Spleen (tissue), 11 donors: ENCODE measurements around the gene EPHA6. TPM values are rescaled to one million over a fixed set of nuclear protein-coding genes. Genes with fewer than 3 reads are reported as not detected.

Experiments used
- DNase-seq: peaks from one replicate; pipeline ENCODE4 v3.0.0-alpha.2; 2020
- H3K27ac ChIP-seq, 8 donors: fragments of 200-600 bp; sonication (generic) in 7 of 8; 1 replicate in 4 of 8; 2 replicates in 4 of 8; pipeline versions ENCODE4 v1.5.0 to v1.8.0; 2016 to 2021; ENCODE audit warnings: inconsistent platforms in 4 of 8, mild to moderate bottlenecking in 4 of 8, moderate library complexity in 1 of 8
- H3K27me3 ChIP-seq, 7 donors: fragments of 200-600 bp; sonication (generic) in 6 of 7; replicated peaks in 1 of 7; 1 replicate in 4 of 7; 2 replicates in 3 of 7; pipeline versions ENCODE4 v1.5.0 to v1.8.0; 2016 to 2021; ENCODE audit warnings: inconsistent platforms in 3 of 7, mild to moderate bottlenecking in 1 of 7
- H3K36me3 ChIP-seq, 6 donors: fragments of 200-600 bp; sonication (generic) in 5 of 6; 1 replicate in 4 of 6; 2 replicates in 2 of 6; pipeline versions ENCODE4 v1.5.0 to v1.8.0; 2016 to 2021; ENCODE audit warnings: inconsistent platforms in 2 of 6
- H3K4me1 ChIP-seq, 6 donors: fragments of 200-600 bp; sonication (generic) in 5 of 6; 1 replicate in 3 of 6; 2 replicates in 3 of 6; pipeline versions ENCODE4 v1.5.0 to v1.8.0; 2016 to 2021; ENCODE audit warnings: inconsistent platforms in 3 of 6
- H3K4me3 ChIP-seq, 8 donors: fragments of 200-600 bp; sonication (generic) in 7 of 8; 1 replicate in 4 of 8; 2 replicates in 4 of 8; pipeline versions ENCODE4 v1.5.0 to v1.8.0; 2016 to 2021; ENCODE audit warnings: inconsistent platforms in 4 of 8, mild to moderate bottlenecking in 4 of 8, moderate library complexity in 2 of 8
- H3K9me3 ChIP-seq, 8 donors: fragments of 200-600 bp; sonication (generic) in 7 of 8; 1 replicate in 4 of 8; 2 replicates in 4 of 8; pipeline versions ENCODE4 v1.5.0 to v1.8.0; 2016 to 2021; ENCODE audit warnings: inconsistent platforms in 4 of 8
- CTCF ChIP-seq, 11 experiments: fragments of 200-600 bp in 7 of 11; fragments of 450-650 bp in 4 of 11; sonication (generic) in 4 of 11; IDR thresholded peaks in 8 of 11; conservative IDR thresholded peaks in 3 of 11; 1 replicate in 7 of 11; 2 replicates in 4 of 11; pipeline versions ENCODE4 v1.4.0 to v1.8.0; 2016 to 2021; ENCODE audit warnings: antibody characterized with exemption in 11 of 11, inconsistent platforms in 4 of 11, mild to moderate bottlenecking in 1 of 11
- POLR2A ChIP-seq, 3 donors: fragments of 450-650 bp; IDR thresholded peaks; one replicate each; pipeline ENCODE4 v1.5.1; 2017; ENCODE audit warnings: antibody characterized with exemption in 3 of 3, mild to moderate bottlenecking in 1 of 3
- POLR2AphosphoS5 ChIP-seq, 3 donors: sonication (generic); formaldehyde crosslinking; IDR thresholded peaks; one replicate each; pipeline ENCODE4 v1.5.1; 2017; ENCODE audit warnings: antibody characterized with exemption in 3 of 3
- WGBS, 5 donors: extraction: QIAGEN DNeasy Blood & Tissue Kit in 3 of 5; methylation state at CpG; one replicate each; pipeline versions ENCODE4 v1.1.5 to v1.1.7; 2013 to 2018; 5-methylcytosine and 5-hydroxymethylcytosine counted together
- intact Hi-C: fragments of 100-400 bp; cut with DNase I; formaldehyde crosslinking; loops from one replicate; pipeline ENCODE4 v1.15.0; 2023; ENCODE audit warnings: low total_unique reads
- polyA plus RNA-seq, 3 donors: library from polyadenylated mRNA; stranded (reverse); fragments of 200-250 nt; gene quantifications; one replicate each; pipeline ENCODE4 v1.2.1, GENCODE V29; 2013
- total RNA-seq, 7 donors: library from RNA; depleted of rRNA in 3 of 7; stranded (reverse); fragments of >200 nt in 3 of 7; fragmentation: NEBNext Ultra II Directional in 4 of 7; extraction: Animal tissue kit (Norgen Biotek cat#: 25700) in 4 of 7; gene quantifications; one replicate each; pipeline versions ENCODE4 v1.1.0 to v1.2.1, GENCODE V29; 2016 to 2021
- donor health status: healthy with polysubstance abuse.
- donor health status: DM: no; HTN: no; CAD: no; lungs with moderate emphysema.
- donor health status: DM: no; HTN: no; CAD: no.
- donor health status: Bipolar disorder and iron deficiency.
- donor health status: healthy.
- donor health status: DM: no; HTN: no; CAD: no.
- donor health status: DM: yes; HTN: yes; CAD: no.

EPHA6 gene
- total and polyA plus RNA-seq, 10 donors = 0.44 TPM; not detected in 9

GRCh38 chr3:97297032-97297431, 482.6 kb downstream of the EPHA6 start:
- Histone ChIP-seq H3K4me1 (no peaks in the 10 kb centered on the region), H3K27ac (no peak overlapping the region), H3K36me3 (no peaks in the 10 kb centered on the region), H3K4me3 (no peak overlapping the region), H3K9me3 (peaks cover 0 to 46% (median 29%) of the 10 kb centered on the region in 8 donors), H3K27me3 (no peaks in the 10 kb centered on the region)
- DNase-seq = no peak
- WGBS, 5 donors = 39 to 72% (median 55%) methylated on average over 1 of the region's 1 CpG
- intact Hi-C loops = no loop called here
- TF ChIP-seq POLR2A (IDR thresholded peaks at IDR 0.05) (no peak), POLR2AphosphoS5 (IDR thresholded peaks at IDR 0.05) (no peak), CTCF (IDR thresholded peaks at IDR 0.05 in 8 of 11, conservative IDR thresholded peaks at IDR 0.05 in 3 of 11) (no peak)

GRCh38 chr3:97301114-97301513, 486.7 kb downstream of the EPHA6 start:
- Histone ChIP-seq H3K27me3 (no peaks in the 10 kb centered on the region), H3K4me3 (no peak overlapping the region), H3K4me1 (no peaks in the 10 kb centered on the region), H3K36me3 (no peaks in the 10 kb centered on the region), H3K27ac (no peak overlapping the region), H3K9me3 (peaks cover 0 to 32% (median 16%) of the 10 kb centered on the region in 8 donors)
- DNase-seq = no peak
- intact Hi-C loops = no loop called here
- no peak for TF ChIP-seq CTCF (IDR thresholded peaks at IDR 0.05 in 8 of 11, conservative IDR thresholded peaks at IDR 0.05 in 3 of 11)
- TF ChIP-seq POLR2AphosphoS5 (IDR thresholded peaks at IDR 0.05) = no peak
- TF ChIP-seq POLR2A (IDR thresholded peaks at IDR 0.05) = no peak

- intact Hi-C loops = no loop called here
- Histone ChIP-seq H3K4me3 (no peak overlapping the region), H3K4me1 (no peaks in the 10 kb centered on the region), H3K36me3 (no peaks in the 10 kb centered on the region), H3K27ac (no peak overlapping the region), H3K9me3 (peaks cover 0 to 22% (median 11%) of the 10 kb centered on the region in 8 donors), H3K27me3 (no peaks in the 10 kb centered on the region)
- no peak for DNase-seq
- TF ChIP-seq CTCF (IDR thresholded peaks at IDR 0.05 in 8 of 11, conservative IDR thresholded peaks at IDR 0.05 in 3 of 11) = no peak
- TF ChIP-seq POLR2A (IDR thresholded peaks at IDR 0.05) = no peak
- 48 to 69% (median 54%) methylated on average over 1 of the region's 1 CpG for WGBS, 5 donors
Measured at GRCh38 chr3:97306226-97306625, 491.8 kb downstream of the EPHA6 start.

DNA sequence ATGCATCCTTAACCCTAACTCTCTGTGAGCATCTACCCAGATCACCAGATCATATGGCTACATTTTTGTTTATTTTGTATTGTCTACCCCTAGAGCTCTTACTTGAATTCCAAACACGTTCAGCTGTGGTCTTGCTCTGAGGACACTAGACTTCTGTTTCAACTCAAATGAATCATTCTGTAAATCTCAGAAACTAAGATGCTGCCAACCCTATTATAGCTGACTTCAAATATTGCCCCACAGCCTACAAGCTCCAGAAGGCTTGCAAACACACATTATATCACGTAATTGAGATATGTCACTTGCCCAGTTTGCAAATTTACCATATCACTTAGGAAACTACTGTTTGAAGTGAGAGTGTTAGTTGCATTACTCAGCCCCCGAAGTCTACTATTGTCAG, 524.0 kb downstream of the EPHA6 start:
- H3K4me1 ChIP-seq = no peaks in the 10 kb centered on the region
- H3K36me3 ChIP-seq = no peaks in the 10 kb centered on the region
- 62 to 79% (median 78%) methylated on average over 3 of the region's 3 CpGs for WGBS, 5 donors
- no peak for DNase-seq
- intact Hi-C loops = no loop called here
- no peak overlapping the region for H3K27ac ChIP-seq
- H3K27me3 ChIP-seq = no peaks in the 10 kb centered on the region
- no peak overlapping the region for H3K4me3 ChIP-seq
- TF ChIP-seq POLR2A (IDR thresholded peaks at IDR 0.05) (no peak), CTCF (IDR thresholded peaks at IDR 0.05 in 8 of 11, conservative IDR thresholded peaks at IDR 0.05 in 3 of 11) (no peak), POLR2AphosphoS5 (IDR thresholded peaks at IDR 0.05) (no peak)
- peaks cover 0 to 14% (median 1%) of the 10 kb centered on the region in 8 donors for H3K9me3 ChIP-seq
